Measurements from ENCODE around the gene ARHGAP44. TPM values are rescaled to one million over a fixed set of nuclear protein-coding genes. Genes with fewer than 3 reads are reported as not detected.

ARHGAP44 gene
- total RNA-seq, 1 experiment from 2014 or later, result 17.1 TPM

DNA sequence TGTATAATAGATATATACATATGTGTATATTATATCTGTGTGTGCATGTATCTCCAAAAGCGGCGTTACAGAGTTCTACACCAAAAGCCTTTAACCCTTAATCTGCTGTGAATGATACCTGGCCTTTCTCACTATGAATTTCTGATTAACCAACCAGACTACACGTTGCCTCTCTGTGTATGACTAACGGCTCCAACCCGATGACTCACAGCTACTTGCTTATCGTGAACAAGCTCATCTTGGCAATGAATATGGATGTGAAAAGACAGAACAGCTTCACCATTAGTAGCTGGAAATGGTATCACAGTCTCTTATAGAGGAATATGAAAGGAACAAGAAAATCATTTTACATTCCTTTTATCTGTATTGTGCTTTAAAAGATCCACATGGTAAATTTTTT, 23.8 kb upstream of the ARHGAP44 start:
- Mint-ChIP-seq H3K9me3 (ENCODE audit: low read depth, unreplicated experiment) (peaks cover 3% of the 10 kb centered on the region), H3K27ac (ENCODE audit: unreplicated experiment) (no peak overlapping the region), H3K27me3 (ENCODE audit: unreplicated experiment) (peaks cover 33% of the 10 kb centered on the region), H3K4me3 (ENCODE audit: low read depth, unreplicated experiment) (no peak overlapping the region), H3K36me3 (ENCODE audit: insufficient read depth, unreplicated experiment) (no peaks in the 10 kb centered on the region), H3K4me1 (ENCODE audit: low read depth, unreplicated experiment) (no peaks in the 10 kb centered on the region)
- CTCF ChIA-PET, result interaction anchor here (0.7 to 0.9 kb wide), 2 partner anchors 17 to 316 kb away, joined by 3 to 4 read pairs; no protein-coding TSS in a partner anchor
- intact Hi-C loops (cut with micrococcal nuclease; ENCODE audit: unreplicated experiment), result no loop called here
- no TSS peak for BruUV-seq (replicated peaks)
- TF ChIP-seq, protein P1, sequence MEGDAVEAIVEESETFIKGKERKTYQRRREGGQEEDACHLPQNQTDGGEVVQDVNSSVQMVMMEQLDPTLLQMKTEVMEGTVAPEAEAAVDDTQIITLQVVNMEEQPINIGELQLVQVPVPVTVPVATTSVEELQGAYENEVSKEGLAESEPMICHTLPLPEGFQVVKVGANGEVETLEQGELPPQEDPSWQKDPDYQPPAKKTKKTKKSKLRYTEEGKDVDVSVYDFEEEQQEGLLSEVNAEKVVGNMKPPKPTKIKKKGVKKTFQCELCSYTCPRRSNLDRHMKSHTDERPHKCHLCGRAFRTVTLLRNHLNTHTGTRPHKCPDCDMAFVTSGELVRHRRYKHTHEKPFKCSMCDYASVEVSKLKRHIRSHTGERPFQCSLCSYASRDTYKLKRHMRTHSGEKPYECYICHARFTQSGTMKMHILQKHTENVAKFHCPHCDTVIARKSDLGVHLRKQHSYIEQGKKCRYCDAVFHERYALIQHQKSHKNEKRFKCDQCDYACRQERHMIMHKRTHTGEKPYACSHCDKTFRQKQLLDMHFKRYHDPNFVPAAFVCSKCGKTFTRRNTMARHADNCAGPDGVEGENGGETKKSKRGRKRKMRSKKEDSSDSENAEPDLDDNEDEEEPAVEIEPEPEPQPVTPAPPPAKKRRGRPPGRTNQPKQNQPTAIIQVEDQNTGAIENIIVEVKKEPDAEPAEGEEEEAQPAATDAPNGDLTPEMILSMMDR (IDR thresholded peaks at IDR 0.05; ENCODE audit: unreplicated experiment), result no peak
- DNase-seq, result peak; percentile 16

DNA sequence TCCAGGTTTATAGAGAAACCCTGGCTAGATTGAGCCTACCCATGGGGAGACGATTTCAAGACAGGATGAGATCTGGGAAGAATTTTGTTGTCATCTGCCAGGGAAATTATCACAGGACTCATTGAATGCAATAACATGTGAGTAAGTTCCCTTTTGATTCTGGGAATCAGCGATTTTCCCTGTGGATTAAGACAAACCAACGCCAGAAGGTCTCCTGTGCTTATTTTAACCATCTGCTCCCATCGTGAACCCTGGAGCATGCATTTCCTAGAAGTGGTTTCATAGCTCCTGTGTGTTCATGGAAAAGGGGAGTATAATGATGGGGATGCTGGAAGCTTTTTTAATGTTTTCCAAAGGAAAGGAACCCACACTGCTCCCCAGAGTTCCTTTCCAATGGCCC, 21.0 kb upstream of the ARHGAP44 start:
- Mint-ChIP-seq H3K36me3 (ENCODE audit: insufficient read depth, unreplicated experiment) (no peaks in the 10 kb centered on the region), H3K4me1 (ENCODE audit: low read depth, unreplicated experiment) (no peaks in the 10 kb centered on the region), H3K9me3 (ENCODE audit: low read depth, unreplicated experiment) (no peaks in the 10 kb centered on the region), H3K27ac (ENCODE audit: unreplicated experiment) (no peak overlapping the region), H3K4me3 (ENCODE audit: low read depth, unreplicated experiment) (no peak overlapping the region), H3K27me3 (ENCODE audit: unreplicated experiment) (peaks cover 14% of the 10 kb centered on the region)
- DNase-seq, result no peak
- intact Hi-C loops (cut with micrococcal nuclease; ENCODE audit: unreplicated experiment), result no loop called here
- no TSS peak for BruUV-seq (replicated peaks)
- TF ChIP-seq, protein P1 (IDR thresholded peaks at IDR 0.05; ENCODE audit: unreplicated experiment), result no peak
- CTCF ChIA-PET, result no interaction called here

DNA sequence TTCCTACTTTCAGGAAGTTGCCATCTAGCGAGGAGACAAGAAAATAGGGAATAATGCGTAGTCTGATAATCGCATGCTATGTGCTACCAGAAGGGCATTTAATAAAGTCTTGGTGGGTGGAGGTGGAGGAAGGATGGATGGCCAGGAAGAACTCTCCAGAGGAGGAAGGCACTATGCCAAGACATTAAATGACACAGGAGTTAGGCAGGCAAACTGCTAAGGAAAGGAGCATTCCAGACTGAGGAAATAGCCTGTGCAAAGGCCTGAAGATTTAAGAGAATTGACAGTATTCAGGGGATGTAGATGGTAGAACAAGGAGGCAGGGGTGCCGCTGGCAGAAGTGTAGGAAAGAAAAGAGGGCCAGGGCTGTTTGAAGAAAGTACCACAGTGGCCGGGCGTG, 19.3 kb upstream of the ARHGAP44 start:
- H3K36me3 Mint-ChIP-seq (ENCODE audit: insufficient read depth, unreplicated experiment), result no peaks in the 10 kb centered on the region
- DNase-seq, result no peak
- H3K4me1 Mint-ChIP-seq (ENCODE audit: low read depth, unreplicated experiment), result no peaks in the 10 kb centered on the region
- H3K27ac Mint-ChIP-seq (ENCODE audit: unreplicated experiment), result no peak overlapping the region
- no TSS peak for BruUV-seq (replicated peaks)
- intact Hi-C loops (cut with micrococcal nuclease; ENCODE audit: unreplicated experiment), result no loop called here
- H3K9me3 Mint-ChIP-seq (ENCODE audit: low read depth, unreplicated experiment), result no peaks in the 10 kb centered on the region
- H3K4me3 Mint-ChIP-seq (ENCODE audit: low read depth, unreplicated experiment), result no peak overlapping the region
- TF ChIP-seq, protein P1 (IDR thresholded peaks at IDR 0.05; ENCODE audit: unreplicated experiment), result no peak
- CTCF ChIA-PET, result no interaction called here
- H3K27me3 Mint-ChIP-seq (ENCODE audit: unreplicated experiment), result peaks cover 14% of the 10 kb centered on the region

DNA sequence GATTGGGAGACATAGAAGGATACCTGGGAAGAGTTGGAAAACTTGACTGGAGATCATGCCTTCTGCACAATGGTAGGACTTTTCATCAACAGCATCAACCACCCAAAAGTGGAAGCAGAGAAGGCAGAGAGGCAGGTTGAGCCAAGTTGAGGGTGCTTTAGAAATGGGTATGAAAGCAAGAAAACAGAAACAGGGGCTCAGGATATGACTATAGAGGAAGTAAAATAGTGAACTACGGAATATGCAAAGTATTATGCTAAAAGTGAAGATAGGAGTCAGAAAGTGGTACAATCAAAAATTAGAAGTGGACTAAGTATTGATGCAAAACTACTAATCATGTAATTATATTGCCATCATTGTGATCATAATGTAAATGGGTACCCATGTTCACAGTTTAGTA, 16.1 kb upstream of the ARHGAP44 start:
- H3K27me3 Mint-ChIP-seq (ENCODE audit: unreplicated experiment), result peaks cover 14% of the 10 kb centered on the region

More for the DNA sequence above, 16.1 kb upstream of the ARHGAP44 start:
- H3K36me3 Mint-ChIP-seq (ENCODE audit: insufficient read depth, unreplicated experiment), result no peaks in the 10 kb centered on the region
- H3K27ac Mint-ChIP-seq (ENCODE audit: unreplicated experiment), result no peak overlapping the region
- DNase-seq, result no peak
- no peak overlapping the region for H3K4me3 Mint-ChIP-seq (ENCODE audit: low read depth, unreplicated experiment)
- intact Hi-C loops (cut with micrococcal nuclease; ENCODE audit: unreplicated experiment), result no loop called here
- no TSS peak for BruUV-seq (replicated peaks)
- CTCF ChIA-PET, result no interaction called here
- TF ChIP-seq, protein P1 (IDR thresholded peaks at IDR 0.05; ENCODE audit: unreplicated experiment), result no peak
- H3K9me3 Mint-ChIP-seq (ENCODE audit: low read depth, unreplicated experiment), result no peaks in the 10 kb centered on the region
- no peaks in the 10 kb centered on the region for H3K4me1 Mint-ChIP-seq (ENCODE audit: low read depth, unreplicated experiment)

All from Calu3 (cell line).